HG03159 (cell line): Measurements from ENCODE around the gene TIRAP.
"Not testable (repeated sequence)": the region's sequence is repeated elsewhere in the genome, so short reads cannot be mapped to it uniquely, and the experiment has no call there.

ENCODE experiments used
- ATAC-seq: cut with Tn5 transposase; IDR thresholded peaks from one replicate; pipeline ENCODE4 v1.9.1; 2021; ENCODE audit warnings: mild to moderate bottlenecking, moderate library complexity; ENCODE audit not compliant: unreplicated experiment

The TIRAP gene

DNA sequence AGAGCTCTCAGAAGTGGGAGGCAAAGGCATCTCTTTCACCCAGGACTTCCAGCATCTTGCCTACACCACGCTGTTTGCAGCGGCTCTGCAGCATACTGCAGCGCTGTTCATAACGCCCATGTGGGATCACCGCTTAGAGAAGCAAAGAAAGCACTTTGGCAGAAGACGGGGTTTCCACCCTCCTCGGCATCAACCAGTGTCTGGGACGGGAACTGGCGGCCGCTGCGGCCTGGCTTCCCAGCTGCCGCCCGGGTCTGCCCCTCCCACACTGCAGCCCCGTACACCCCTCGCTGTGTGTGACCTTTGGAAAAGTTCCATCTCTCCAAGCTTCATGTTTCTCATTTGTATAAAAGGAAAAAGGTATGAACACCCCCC is 545 bp upstream of the TIRAP start:
- peak; percentile 26 for ATAC-seq

DNA sequence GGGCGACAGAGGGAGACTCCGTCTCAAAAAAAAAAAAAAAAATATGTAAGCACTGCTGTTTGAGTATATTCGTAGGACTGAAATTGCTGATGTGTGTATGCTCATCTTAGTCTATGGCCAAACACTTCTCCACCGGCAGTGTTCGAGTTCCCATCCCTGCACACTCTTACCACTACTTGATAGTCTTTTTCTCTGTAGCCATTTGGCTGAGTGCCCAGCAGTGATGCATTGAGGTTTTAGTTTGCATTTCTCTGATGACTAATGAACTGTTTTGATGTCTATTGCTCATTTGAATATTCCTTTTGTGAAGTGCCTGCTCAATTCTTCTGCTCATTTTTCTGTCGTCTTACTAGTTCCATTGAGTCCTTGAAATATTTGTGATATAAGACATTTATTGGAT is 1.9 kb downstream of the TIRAP start:
- peak; percentile 62 for ATAC-seq

DNA sequence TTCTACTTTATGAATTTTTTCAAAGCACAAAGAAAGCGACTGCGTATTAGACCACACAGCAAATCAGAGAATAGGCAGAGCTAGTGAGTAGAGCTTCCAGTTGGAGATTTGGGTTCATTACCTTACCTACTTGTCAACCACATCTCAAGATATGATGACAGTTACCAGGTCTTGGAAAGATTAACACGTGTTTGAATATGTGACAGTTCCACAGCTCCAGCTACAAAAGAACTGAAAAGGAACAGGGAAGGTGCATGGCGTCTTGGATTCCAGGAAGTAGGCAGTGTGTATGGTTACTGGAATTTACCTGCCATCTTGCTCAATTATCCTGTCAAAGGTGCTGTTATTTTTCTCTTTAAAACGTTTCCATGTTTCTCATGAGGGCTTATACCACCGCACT is 5.3 kb downstream of the TIRAP start:
- no peak for ATAC-seq

DNA sequence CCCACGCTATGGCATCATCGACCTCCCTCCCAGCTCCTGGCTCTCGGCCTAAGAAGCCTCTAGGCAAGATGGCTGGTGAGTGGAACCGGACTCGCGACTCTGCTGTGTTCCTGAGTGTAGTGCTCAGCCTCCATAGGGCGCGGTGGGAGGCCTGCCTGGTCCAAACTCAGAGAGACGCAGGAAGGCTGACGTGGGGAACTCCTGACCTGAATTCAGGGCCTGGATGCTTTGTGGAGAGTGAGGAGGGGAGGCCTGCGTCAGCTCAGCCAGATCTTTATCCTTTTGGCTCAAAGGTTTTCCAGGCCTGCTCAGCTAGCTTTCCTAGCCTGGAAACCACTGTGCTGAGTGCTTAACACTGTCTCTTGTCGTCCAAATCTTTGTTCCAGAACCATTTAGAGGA is 8.0 kb downstream of the TIRAP start:
- ATAC-seq, result no peak

DNA sequence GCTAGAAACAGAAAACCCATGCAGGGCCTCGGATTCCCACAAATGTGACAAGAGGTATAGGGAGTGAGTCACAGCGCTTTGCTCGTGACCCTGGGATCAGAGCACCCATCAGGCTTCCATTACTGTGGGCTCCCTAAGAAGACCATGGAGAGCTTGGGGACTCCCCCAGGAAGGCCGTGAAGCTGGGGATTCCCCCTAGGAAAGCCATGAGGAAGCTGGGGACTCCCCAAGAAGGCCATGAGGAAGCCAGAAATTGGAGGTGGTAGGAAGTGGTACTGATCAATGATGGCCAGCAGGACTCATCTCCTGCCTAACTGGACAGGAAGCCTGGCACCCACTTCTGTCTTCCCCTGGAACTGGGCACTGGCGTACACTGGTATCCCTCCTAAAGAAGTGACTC is 10.8 kb downstream of the TIRAP start:
- ATAC-seq, result no peak

DNA sequence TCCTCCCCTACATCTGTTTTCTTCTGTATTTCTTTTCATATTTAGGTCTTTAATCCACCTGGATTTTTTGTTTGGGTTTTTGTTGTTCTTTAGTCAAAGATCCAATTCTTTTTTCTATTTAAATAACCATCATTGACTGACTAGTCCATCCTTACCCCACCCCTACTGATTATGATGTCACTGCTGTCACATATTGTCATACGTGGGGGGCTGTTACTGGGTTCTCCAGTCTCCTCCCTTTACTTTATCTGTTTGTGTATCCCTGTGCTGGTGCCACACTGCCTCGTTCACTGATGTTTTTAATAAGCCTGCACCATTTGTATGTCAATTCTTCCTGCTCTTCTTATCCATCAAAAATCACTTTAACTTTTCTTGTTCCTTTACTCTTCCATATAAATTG is 14.1 kb downstream of the TIRAP start:
- no peak for ATAC-seq

DNA sequence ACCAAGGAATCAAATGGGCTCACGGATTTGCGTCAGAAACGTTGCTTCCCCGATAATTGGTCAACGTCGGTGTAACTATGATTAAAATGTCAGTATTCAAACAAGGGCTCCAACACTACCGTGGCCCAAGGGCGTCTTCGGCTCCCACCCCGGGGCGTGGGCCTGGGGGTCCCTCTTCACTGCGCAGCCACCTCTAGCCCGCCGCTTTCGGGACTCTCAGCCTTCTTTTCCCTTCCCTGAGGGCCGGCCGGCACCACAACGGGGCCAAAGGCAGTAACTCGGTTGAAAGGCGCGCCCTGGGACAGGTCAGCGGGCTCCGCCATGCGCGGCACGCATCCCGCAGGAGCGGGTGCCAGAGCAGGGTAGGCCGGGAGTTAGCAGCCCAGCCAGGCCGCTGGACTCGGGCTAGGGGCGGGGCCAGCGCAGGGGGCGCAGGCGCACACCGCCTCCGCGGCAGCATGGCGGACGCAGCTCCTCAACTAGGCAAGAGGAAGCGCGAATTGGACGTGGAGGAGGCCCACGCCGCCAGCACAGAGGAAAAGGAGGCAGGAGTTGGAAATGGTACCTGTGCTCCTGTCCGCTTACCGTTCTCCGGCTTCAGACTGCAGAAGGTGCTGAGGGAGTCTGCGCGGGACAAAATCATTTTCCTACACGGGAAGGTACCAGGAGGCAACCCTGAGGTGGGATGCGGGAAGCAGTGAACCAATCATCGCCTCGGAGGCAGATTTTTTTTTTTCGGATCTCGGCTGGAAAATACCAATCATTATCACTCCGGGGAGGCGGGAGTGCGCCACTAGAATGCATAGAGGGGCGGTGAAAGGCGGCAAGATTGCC is 20.9 kb downstream of the TIRAP start, which contains the start of gene DCPS:
TSS of gene DCPS (plus strand) at position 438 of the 834 bp plus-strand sequence. CDS start at position 459, 21 bp downstream.
- ATAC-seq, result peak; percentile 83

DNA sequence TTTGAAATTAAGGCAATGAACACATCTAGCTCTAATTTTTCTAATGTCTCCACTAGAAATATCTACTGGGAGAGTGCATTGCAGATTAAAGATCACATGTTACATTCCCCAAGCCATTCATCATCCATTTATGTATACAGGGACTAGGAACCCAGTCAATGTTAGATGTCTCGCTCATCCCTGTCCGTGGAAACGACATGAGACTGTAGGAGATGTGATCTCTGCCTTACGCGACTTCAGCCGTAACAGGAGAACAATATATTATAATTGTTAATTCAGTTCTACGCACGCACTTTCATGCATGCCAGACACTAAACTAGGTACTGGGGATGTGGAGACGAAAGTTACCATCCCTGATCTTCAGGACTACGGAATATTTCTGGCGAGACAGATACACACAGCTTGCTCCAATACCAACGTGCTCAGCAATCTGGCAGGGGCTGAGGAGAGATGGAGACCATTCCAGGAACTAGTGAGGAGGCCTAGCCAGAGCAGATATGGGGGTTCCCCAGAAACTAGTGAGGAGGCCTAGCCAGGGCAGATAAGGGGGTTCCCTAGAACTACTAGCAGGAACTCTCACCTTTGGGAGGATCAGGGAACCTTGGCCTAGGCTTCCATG is 21.7 kb downstream of the TIRAP start:
- ATAC-seq, result no peak

DNA sequence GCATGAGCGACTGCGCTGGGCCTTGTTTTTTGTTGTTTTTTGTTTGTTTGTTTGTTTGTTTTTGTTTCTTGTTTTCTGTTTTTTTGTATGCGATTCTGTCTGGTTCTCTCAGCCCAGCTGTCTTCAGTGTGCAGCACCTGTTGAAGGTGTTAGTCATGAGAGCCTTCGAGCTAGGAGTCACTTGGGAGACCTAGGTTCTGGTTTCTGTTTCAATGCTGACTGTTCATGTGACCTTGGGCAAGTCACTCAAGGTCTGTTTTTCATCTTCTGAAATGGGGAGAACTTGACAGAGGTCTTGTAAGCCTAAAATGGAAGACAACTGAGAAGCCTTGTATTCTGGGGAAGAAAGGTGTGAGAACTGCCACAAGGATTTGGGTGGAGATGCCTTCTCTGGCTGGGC is 22.8 kb downstream of the TIRAP start:
- peak; percentile 65 for ATAC-seq

DNA sequence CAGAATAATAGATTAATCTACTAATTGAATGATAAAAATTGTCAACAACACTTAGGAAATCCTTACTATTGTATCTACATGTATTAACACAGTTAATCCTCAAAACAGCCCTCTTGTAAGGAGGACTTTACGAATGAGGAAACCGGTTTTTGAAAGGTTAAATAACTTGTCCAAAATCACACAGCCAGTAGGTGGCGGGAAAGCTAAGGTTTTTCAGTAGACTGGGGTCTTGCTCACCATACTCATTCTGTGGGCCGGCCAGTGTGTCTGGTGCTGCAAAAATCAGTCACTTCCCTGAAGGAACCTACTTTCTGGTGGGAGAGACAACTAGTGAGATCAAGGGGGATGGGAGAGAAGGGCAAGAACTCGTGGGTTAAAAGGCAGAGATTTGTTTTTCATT is 24.8 kb downstream of the TIRAP start:
- no peak for ATAC-seq

DNA sequence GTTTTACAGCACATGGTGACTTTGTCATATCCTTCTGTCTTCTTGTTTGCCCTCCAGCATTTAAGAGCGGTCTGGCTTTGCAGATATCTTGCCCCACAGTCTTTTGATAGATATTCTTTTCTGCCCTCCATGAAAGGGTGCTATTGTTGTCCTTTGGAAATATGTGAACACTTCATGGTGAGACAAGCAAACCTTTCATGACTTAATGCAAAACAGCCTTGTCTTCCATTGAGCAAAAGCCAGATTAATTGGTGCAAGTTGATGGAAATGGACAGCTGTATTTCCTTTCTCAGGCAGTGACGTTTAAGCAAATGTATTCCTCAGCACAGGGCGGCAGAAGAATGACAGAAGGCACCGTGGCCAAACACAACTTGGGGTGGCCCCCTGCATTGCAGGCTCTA is 25.4 kb downstream of the TIRAP start:
- no peak for ATAC-seq

DNA sequence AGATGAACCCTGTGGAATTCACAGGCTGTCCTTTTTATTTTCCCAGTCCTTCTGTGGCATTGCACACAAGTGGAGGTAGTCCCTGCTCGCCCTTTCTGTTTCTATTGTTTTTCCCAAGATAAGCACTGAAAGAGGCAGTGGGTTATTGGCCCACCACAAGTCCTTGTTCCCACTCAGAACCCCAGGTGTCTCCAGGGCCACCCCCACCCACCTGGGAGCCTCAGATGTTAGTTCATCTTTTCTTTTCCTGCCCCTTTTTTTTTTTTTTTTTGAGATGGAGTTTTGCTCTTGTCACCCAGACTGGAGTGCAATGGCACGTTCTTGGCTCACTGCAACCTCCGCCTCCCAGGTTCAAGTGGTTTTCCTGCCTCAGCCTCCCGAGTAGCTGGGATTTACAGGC is 25.9 kb downstream of the TIRAP start:
- not testable (repeated sequence) for ATAC-seq

DNA sequence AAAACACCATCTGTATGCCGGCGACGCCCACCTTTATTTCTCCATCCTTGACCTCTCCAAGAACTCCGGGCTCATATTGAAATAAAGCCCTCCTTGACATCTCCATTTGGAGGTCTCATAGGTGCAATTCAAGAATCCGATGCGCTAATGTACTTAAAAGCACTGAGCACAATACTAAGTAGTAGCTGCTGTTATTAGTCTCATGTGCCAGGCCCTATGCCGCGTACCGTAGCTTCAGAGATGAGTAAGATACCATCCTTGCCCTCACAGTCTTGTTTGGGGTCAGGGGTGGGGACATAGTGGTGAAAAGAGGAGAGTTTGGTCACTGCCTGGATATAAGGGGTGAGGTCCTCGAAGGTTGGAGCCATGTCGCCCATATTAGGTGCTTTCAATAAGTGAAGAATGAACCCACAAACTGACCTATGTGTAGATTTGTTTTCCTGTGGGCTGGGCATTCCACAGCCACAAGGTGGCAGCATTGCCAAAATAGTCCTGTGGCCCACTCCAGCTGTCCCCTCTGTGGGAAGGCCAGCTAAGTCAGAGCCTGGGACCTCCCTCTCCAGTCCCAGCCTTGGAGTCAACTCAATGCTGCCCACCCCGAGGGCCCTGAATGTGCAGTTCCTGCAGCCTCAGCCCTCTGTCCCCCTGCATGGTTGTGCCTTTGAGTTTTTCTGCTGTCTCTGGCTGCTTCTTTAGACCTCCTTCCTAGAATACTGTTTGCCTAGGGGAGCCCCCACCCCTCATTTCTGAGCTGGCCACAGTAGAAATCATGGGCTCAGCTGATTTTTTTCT is 27.5 kb downstream of the TIRAP start:
- peak; percentile 40 for ATAC-seq

DNA sequence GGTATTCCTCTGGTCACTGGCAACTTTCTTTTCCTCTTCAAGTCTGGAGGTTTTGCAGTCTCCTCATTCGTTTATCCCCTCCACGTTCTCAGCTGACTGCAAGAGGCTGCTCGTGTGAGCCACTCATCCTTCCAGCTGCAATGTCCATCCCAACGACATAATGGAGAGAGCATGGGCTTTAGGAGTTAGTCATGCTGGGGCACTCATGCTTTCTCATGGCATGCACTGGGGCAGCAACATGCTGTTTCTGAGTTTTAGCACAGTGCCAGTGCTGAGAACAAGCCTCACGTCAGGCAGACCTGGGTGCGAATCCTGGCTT is 28.1 kb downstream of the TIRAP start:
- ATAC-seq, result no peak

DNA sequence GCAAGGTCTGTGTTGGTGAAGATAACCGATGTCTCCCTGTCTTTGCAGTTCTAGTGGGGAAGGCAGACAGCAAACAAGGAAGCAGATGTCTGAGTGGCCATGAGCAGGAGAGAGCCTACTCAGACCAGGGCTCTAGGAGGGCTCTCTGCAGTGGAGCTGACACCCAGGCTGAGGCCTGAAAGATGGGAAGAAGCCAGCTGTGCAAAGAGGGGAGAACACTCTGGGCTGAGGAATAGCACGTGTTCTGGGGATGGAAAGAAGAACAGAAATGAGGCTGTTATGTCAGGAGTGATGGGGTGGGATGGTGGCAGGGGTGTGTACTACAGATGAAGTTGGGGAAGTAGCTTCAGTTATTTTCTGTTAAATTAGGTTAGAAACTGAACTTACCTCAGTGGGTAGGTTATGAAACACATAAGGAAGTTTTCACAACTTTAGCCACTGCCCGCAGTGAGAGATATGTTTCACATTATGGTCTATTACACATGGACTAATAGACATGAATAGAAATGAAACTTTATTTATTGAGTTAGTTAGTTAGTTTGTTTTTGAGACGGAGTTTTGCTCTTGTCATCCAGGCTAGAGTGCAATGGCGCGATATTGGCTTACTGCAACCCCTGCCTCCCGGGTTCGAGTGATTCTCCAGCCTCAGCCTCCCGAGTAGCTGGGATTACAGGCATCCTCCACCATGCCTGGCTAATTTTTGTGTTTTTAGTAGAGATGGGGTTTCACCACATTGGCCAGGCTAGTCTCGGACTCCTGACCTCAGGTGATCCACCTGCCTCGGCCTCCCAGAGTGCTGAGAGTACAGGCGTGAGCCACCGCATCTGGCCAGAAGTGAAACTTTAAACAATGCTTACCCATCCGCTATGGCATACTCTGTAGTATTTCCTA is 28.8 kb downstream of the TIRAP start:
- ATAC-seq, result peak; percentile 67

DNA sequence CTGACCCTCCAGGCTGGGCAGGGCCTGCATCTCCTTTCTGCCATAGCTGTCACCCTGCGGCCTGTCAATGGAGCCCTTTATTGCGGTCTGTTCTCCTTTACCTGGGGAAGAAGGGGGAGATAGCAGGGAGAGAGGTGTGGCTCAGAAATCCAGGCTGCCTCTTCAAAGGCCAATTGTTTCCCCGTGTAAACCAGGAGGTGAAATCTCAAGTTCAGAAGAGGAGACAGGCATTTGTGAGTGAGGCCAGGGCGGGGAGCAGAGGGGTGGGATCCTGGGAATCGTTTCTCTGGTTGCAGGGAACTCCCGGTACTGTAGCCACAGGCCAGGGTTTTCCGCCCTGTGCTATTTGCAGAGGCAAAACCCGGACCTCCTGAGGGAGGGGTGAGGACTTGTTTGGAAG is 30.1 kb downstream of the TIRAP start:
- no peak for ATAC-seq

DNA sequence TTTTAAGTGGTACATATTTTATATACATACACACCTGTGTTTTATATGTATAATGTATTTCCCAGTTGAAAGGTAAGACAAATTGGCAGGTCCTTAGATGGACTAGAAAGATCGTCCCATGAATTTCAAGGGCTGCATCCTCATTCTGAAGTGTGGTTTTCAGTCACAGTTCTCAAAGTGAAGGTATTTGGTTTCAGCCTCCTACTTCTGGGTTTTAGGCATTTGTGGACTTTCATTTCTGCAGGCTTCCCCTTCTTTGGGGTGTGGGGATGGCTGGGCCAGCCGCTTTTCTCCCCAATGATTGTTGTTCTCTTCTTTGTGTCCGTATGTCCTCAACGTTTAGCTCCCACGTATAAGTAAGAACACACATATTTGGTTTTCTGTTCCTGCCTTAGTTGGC is 30.9 kb downstream of the TIRAP start:
- ATAC-seq, result no peak

DNA sequence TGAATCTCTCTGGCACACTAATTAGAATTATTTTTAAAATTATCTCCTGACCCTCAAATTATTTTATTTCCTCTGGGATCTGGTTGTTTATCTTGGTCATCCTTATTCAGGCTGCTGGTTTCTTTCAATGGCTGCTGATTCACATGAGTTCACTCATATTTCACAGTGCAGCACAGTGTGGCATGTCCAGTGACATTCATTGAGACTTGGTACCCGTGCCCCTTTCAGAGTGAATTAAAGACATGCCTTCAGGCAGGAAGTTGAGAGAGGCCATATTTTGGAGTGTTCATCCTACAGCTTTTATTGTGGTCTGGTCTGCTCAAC is 34.5 kb downstream of the TIRAP start:
- no peak for ATAC-seq

DNA sequence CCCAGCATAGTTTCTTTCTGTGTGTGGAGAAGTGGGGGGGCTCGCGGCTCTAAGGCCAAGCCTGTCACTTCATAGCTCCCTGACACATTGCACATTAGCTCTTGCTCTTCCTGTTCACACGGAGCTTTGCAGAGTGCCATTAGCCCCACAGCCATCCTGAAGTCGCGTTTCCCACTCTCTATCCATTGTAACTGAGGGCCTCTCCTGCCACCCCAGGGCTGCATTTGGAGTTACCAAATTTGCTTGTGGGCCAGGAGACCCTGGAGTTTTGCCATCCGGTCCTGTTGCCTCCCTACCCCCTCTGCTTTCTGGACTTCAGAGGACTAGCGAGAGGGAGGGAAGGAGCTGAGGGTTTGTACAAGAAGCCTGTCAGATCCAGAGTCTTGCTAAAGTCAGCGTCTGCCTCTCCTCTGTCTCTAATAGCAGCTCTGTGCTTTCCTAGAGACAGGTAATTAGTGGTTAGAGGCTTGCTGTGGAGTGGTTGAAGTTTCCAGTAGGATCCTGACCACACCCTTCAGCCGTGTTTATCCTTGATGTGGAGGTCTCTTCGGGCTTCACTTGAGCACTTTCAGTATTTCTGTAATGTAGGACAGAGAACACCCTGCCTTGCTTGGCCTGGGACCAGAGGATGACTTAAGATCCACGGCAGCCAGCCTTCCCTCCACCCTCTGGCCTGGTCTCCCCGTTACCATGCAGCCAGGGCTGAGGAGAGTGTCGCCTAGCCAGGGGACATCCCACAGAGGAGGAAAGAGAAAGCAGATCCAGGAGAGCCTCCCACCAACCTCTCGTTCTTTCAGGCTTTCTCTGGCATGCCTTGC is 35.1 kb downstream of the TIRAP start:
- ATAC-seq, result peak; percentile 25
